ENCODE measurements around the gene PRPF4.

GRCh38 chr9:113228130-113228665, 47.3 kb upstream of the PRPF4 start:
- TF ChIP-seq CTCF (IDR thresholded peaks at IDR 0.05; ENCODE audit: low read depth, low read length, missing input control) (no peak), JUND (IDR thresholded peaks at IDR 0.05) (no peak), MAX (IDR thresholded peaks at IDR 0.05) (no peak), ATF3 (IDR thresholded peaks at IDR 0.05) (no peak)
